Stimulated activated CD4-positive, alpha-beta T cell treated with anti-CD3 and anti-CD28 coated beads, Interleukin-1b, Interleukin-23, amount 100 ng/mL, for 24 hours (primary cell): Measurements from ENCODE around the gene ALG11.
"Not testable (repeated sequence)": the region's sequence is repeated elsewhere in the genome, so short reads cannot be mapped to it uniquely, and the experiment has no call there.

Source experiments
- DNase-seq, 4 experiments: peaks; one replicate each; pipeline ENCODE4 v3.0.0-alpha.2; 2020; ENCODE audit warnings: low read depth in 4 of 4, low spot score in 1 of 4

The ALG11 gene

DNA sequence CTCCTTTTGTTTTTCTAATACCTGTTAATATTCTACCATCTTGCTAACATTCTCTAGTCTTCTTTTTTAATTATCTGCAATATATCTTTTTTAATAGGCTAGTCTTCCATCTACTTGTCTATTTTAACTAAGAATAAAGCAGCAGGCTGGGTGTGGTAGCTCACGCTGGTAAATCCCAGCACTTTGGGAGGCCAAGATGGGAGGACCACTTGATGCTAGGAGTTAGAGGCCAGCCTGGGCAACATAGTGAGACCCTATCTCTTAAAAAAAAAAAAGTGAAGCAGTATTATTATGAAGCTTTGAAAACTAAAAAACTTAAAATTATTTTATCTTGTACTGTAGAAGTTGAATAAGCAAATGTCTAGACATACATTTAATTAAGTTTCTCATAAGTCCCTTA lies 15.6 kb downstream of the ALG11 start:
- DNase-seq: no peak

DNA sequence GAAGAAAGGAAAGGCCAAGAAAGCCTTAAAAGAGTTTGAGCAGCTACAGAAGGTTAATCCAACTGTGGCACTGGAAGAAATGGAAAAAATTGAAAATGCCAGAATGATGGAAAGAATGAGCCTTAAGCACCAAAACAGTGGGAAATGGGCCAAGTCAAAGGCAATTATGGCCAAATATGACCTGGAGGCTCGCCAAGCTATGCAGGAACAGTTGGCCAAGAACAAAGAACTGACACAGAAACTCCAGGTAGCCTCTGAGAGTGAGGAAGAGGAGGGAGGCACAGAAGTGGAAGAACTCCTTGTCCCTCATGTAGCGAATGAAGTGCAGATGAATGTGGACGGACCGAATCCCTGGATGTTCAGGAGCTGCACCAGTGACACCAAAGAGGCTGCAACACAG lies 17.4 kb downstream of the ALG11 start:
- no peak for DNase-seq

DNA sequence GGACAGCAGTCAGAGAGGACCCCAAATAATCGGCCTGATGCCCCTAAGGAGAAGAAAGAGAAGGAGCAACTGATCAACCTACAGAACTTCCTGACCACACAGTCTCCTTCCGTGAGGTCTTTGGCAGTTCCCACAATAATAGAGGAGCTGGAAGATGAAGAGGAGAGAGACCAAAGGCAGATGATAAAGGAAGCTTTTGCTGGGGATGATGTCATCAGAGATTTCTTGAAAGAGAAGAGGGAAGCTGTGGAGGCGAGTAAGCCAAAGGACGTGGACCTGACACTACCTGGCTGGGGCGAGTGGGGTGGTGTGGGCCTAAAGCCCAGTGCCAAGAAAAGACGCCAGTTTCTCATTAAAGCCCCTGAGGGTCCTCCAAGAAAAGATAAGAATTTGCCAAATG lies 18.2 kb downstream of the ALG11 start:
- not testable (repeated sequence) for DNase-seq

DNA sequence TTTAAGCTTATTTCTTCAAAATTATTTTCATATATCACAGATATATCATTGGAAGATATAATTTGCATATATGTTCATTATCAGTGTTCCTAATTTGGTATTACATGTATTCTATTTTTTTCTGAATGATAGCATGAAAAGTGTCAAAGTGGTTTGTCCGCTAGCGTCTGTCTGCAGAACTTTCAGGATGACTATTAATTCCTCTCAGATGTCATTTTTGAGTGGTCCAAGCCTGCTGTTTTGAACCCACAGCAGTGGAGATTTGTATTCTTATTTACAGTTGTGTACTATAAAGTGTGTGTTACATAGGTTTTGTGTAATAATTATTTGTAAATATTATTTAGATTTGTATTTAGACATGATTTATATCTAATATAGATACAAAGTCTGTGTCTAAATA lies 20.8 kb downstream of the ALG11 start:
- DNase-seq: no peak

DNA sequence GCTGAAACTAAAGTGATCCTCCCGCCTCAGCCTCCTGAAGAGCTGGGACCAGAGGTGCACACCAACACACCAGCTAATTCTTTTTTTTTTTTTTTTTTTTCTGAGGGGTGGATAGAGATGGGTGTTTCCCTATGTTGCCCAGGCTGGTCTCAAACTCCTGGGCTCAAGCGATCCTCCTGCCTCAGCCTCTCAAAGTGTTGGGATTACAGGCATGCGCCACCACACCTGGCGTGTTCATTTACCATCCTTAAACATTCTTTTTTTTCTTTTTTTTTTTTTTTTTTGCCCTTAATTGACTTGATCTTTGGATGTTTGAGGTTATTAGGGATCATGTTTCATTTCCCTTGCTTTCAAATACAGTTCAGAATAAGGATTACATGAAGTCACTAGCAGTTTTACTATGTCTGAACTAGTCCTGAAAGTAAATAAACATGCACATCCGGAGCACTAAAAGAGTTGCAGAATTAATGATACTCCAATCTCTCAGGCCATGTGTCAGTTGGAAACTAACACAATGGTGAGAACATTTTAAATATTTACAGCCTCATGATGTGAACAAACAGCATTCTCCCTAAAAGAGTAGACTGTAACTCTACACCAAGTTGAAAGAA lies 22.5 kb downstream of the ALG11 start:
- DNase-seq: no peak

DNA sequence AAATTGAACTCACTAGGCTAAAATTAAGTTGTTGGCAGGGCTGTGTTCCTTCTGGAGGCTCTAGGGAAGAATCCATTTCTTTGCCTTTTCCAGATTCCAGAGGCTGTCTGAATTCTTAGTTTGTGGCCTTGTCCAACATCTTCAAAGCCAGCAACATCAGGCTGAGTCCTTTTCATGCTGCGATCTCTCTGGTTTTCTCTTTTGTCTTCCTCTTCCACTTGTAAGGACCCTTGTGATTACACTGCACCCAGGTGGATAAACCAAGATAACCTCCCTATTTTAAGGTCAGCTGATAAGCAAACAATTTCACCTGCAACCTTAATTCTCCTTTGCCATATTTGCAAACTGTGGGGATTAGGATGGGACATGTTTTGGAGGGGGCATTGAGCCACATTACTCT lies 23.8 kb downstream of the ALG11 start:
- no peak for DNase-seq

DNA sequence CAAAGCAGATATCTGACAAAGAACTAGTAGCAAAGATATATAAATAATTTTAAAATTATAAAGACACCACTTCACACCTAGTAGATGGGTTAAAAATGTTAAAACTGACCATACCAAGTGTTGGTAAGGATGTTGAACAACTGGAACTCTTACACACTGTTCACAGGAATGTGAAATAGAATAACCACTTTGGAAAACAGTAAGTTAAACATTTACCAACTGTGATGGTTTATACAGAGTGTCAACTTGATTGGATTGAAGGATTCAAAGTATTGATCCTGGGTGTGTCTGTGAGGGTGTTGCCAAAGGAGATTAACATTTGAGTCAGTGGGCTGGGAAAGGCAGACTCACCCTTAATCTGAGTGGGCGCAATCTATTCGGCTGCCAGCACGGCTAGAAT lies 31.5 kb downstream of the ALG11 start:
- no peak for DNase-seq

DNA sequence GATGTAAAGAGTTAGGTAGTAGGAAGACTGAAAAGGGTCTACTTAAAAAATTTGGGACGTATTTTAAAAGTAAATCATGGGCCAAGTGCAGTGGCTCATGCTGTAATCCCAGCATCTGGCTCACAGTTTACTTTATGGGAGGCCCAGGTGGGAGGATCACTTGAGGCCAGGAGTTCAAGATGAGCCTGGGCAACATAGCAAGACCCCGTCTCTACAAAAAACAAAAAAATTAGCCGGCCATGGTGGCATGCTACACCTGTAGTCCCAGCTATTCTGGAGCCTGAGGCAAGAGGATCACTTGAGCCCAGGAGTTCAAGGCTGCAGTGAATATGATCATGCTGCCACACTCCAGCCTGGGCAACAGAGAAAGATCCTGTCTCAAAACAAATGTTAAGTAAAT lies 35.3 kb downstream of the ALG11 start:
- no peak for DNase-seq

DNA sequence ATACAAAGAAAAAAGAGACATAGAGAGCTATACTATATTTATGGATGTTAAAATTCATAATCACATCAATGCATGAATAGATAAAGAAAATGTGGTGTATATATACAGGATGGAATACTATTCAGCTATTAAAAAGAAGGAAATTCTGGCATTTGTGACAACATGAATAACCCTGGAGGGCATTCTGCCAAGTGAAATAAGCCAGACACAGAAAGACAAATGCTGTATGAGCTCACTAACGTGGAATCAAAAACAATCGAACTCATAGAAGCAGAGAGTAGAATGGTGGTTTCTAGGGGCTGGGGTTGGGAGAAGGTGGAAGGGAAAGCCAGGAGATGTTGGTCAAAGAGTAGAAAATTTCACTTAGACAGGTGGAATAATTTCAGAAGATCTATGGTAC lies 36.3 kb downstream of the ALG11 start:
- DNase-seq: no peak

DNA sequence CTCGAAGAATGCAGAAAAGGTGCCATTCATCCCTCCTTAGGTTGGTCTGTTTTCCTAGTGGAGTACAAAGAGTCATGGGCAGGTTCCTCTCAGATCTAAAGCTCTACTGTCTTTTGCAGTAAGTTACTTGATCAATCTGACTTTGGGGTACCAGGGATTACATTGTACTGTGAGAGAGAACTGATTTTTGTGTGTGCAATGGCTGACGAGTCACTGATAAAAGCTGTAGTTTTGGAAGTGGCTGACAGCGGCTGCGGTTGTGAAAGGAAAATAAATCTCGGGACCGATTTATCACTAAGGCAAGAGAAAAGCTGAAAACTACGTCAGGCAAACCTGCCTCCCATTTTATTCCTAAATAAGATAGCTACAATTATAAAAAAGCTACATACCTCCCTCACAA lies 39.2 kb downstream of the ALG11 start:
- DNase-seq: no peak

DNA sequence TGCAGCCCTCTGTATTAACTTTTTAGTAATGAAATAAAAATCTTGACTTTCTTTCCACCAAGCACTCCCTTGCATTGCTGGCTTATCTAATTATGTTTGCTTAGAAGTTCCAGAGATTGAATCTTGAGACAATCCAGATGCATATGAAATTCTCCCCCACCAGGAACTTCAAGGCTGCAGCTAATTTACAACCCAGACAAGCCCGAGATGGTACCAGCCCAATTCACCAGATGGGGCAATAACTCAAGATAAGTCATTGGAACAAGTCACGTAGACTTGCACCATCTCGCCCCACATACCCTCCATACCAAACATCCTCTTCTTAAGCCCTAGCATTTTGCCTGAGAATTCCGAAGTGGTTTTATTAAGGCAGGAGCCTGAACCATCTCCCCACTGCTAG lies 41.3 kb downstream of the ALG11 start:
- no peak for DNase-seq

DNA sequence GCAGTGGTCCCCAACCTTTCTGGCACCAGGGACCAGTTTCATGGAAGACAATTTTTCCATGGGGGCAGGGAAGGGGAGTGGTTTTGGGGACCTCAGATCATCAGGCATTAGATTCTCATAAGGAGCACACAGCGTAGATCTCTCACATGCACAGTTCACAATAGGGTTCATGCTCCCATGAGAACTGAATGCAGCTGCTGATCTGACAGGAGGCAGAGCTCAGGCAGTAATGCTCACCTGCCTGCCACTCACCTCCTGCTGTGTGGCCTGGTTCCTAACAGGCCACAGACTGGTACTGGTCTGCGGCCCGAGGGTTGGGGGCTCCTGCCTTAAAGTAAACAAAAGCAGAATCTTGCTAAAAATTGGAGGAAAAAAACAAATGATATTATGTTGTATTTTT lies 48.9 kb downstream of the ALG11 start:
- not testable (repeated sequence) for DNase-seq

DNA sequence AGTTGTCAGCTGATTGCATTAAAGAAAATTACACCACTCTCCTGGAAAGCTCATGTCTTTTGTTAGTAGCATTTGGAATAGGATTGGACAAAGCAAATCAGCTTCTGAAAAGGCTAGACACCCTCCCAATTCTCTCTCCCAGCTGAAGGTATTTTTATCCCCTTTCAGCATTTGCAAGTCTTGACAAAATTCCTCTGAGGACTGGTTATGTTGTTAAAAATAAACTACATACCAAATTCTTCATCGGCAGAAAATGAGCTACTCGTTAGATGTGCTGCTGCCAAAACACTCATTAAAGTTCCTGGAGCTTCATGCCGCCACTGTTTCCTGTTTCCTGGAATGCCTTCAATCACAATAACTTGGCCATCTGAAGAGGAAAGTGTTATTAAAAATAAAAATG lies 49.4 kb downstream of the ALG11 start:
- DNase-seq: no peak

DNA sequence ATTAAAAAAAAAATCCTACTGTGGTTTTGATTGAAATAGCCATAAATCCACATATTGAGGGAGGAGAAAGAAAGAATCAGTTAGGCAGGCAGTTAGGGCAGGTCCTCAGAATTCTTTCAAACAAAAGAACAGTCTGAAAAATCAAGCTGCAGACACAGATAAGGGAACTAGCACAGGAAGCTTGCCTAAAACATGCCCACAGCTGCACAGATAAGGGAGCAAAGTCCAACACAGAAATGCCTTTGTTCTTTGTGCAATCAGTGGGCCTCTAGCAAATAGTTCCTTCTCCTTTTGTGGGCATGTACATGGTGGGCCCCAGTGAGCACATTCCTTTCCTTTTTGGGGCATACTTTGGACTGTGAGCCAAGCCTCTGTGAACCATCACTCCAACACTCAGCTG lies 55.0 kb downstream of the ALG11 start:
- no peak for DNase-seq

DNA sequence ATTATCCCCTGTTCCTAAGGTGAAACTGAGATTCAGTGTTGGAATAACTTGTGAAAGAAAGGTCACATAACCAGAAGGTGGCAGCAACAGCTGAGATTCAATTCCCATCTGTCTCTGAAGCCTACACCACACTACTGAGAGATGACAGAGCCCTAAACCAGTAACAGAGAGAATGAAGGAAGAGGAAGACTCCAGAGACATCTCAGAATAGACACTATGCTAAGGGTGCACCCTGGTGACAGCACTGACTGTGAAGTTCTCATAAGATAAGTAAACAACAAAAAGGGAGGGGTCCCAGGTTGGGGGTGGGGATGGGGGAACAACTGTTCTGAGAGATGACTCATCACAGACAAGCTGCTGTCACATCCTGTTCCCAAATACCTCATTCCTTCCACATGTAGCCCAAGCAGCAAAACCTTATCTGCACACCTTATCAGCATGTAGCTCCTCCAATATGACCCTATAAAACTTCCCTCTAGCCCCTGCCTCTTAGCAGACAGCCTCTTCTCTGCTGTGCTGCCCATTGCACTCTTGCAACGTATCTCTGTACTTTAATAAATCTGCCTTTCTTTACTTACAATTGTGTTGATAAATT lies 58.8 kb downstream of the ALG11 start:
- DNase-seq: peak in 1 of 4 experiments; percentile 12
